NCI-H2227 (cell line): ENCODE data around the gene SH3PXD2B.

Experiments
- DNase-seq: peaks from one replicate; lab custom pipeline; 2025; ENCODE audit not compliant: unreplicated experiment; lab: John Stamatoyannopoulos, UW

The SH3PXD2B gene

GRCh38 chr5:172454358-172455086 lies at the start of gene SH3PXD2B:
TSS of gene SH3PXD2B (minus strand) at chr5:172454525. CDS start at chr5:172454352, 173 bp downstream.
- peak; percentile 73 for DNase-seq

GRCh38 chr5:172502969-172503368 lies 48.6 kb upstream of the SH3PXD2B start:
- DNase-seq: peak; percentile 9

GRCh38 chr5:172502410-172502809 lies 48.1 kb upstream of the SH3PXD2B start:
- DNase-seq: no peak

- no peak for DNase-seq
Measured at GRCh38 chr5:172501708-172502320, 47.5 kb upstream of the SH3PXD2B start.

GRCh38 chr5:172499287-172499686 lies 45.0 kb upstream of the SH3PXD2B start:
- no peak for DNase-seq

GRCh38 chr5:172498431-172499129 lies 44.3 kb upstream of the SH3PXD2B start:
- DNase-seq: no peak

- DNase-seq: no peak
Measured at GRCh38 chr5:172497591-172498255, 43.4 kb upstream of the SH3PXD2B start.

- no peak for DNase-seq
Measured at GRCh38 chr5:172496671-172497371, 42.5 kb upstream of the SH3PXD2B start.

GRCh38 chr5:172494630-172495505 lies 40.5 kb upstream of the SH3PXD2B start:
- DNase-seq: no peak

- no peak for DNase-seq
Measured at GRCh38 chr5:172493906-172494305, 39.6 kb upstream of the SH3PXD2B start.

GRCh38 chr5:172493461-172493860 lies 39.1 kb upstream of the SH3PXD2B start:
- DNase-seq: no peak

- DNase-seq: no peak
Measured at GRCh38 chr5:172493002-172493401, 38.7 kb upstream of the SH3PXD2B start.

- no peak for DNase-seq
Measured at GRCh38 chr5:172492097-172492840, 37.9 kb upstream of the SH3PXD2B start.

- no peak for DNase-seq
Measured at GRCh38 chr5:172491481-172491880, 37.2 kb upstream of the SH3PXD2B start.

GRCh38 chr5:172490514-172491461 lies 36.5 kb upstream of the SH3PXD2B start:
- no peak for DNase-seq

GRCh38 chr5:172488221-172488620 lies 33.9 kb upstream of the SH3PXD2B start:
- DNase-seq: no peak

GRCh38 chr5:172487671-172488070 lies 33.3 kb upstream of the SH3PXD2B start:
- no peak for DNase-seq

GRCh38 chr5:172486912-172487311 lies 32.6 kb upstream of the SH3PXD2B start:
- no peak for DNase-seq
